HG03045 (cell line): Measurements from ENCODE around the gene SSBP3.
"Not testable (repeated sequence)": the region's sequence is repeated elsewhere in the genome, so short reads cannot be mapped to it uniquely, and the experiment has no call there.

Experiments
- ATAC-seq: cut with Tn5 transposase; IDR thresholded peaks from one replicate; pipeline ENCODE4 v1.9.1; 2021; ENCODE audit warnings: mild to moderate bottlenecking, moderate library complexity; ENCODE audit not compliant: unreplicated experiment

The SSBP3 gene

DNA sequence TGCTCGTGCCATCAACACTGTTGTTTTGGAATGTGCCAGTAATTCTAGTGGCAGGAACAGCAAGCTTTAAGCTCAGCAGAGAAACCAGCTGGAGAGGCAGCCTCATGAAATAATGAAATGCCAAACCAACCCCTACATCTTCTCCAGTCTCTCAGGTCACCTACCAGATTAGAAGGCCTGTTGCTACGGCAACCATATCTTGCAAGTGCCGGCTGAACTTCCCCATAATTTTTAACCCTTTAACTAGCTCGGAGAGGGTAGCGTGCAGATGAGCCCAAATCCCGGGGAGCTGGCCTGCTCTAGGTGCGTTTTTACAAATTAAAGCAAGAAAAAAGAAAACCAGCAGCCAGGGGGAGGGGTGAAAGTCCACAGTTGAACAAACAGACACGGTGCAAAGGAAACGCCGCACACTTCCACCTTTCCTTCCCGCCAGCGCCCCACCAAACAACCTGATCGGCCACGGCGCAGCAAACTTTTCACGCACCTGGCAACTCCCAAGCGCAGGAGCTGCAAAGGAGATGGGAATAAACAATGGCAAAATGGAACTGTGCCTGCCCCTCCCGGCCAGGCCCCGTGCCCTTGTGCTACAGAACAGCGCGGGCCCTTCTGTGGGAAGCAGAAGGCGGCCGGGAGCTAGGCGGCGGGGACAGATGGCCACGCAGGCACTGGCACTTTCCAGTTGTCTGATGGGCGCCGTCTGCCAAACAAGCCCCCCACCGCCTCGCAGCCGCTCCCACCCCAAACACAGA lies 50.1 kb downstream of the SSBP3 start:
- ATAC-seq: no peak

DNA sequence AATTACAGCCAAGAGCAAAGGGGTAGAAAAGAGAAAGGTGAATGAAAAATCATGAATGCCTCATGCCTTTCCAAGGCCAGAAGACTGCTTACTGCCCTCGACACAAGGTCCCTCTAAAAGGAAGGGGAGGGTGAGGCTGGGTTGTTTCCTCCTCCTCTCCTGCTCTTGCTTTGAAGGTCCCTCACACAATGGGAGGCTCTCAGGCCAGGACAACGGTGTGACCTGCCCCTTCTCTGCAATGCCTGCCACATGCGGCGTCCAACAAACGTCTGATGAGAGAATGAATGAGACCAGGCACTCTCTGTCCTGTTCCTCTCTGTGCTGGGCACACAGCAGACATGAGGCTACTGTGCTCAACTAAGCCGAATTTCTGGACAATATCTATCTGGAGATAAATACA lies 51.3 kb downstream of the SSBP3 start:
- ATAC-seq: no peak

DNA sequence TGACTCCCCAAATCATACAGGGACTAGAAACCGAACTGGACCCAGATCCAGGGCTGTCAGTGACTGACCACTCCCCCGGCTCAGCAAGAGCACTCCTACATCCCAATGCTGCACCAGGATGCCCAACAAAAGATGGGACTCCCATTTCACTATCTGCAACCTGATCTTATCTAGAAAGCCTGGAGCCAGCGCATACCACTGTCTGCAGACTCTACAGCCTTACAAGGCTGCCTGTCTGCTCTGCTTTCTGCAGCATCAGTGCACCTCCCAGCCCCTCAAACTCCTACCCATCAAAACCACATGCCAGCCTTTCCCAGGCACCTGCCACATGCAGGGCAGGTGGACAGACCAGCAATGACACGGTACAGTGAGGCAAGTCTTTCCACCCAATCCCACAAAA lies 52.2 kb downstream of the SSBP3 start:
- ATAC-seq: no peak

DNA sequence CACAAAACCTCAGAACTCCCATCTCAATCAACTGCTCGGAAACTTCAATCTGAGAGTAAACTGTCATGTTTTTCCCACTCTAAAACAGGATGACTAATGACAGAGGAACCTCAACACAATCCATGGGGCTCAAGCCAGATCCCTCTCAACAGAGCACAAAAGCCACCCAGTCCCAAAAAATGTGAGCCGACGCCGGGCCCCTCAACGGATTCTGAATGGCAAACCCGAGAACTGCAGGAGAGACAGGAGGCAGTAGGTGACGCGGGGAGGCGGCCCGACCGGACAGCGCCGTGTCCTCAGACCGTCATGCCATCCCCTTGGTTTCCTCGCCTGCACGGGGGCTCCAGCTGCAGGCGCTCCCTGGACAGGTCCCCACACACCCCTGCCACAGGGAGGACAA lies 53.4 kb downstream of the SSBP3 start:
- no peak for ATAC-seq

DNA sequence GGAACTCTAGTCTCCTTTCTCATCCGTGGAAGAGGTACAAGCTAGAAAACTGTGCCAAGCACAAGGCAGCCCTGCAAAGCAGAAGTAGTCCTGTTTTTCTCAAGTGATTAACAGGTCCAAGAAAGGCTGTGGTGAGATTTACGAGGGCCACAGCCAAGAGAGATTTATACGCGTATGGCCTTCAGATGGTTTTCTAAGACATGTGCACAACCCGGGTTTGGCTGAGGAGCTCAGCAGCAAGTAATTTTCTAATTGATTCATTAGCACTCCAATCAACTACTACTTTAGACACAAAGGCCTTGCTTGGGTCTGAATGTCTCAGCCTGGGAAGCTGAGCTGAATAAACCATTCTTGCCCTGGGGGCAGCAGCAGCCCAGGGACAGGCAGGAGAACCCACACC lies 55.8 kb downstream of the SSBP3 start:
- no peak for ATAC-seq

DNA sequence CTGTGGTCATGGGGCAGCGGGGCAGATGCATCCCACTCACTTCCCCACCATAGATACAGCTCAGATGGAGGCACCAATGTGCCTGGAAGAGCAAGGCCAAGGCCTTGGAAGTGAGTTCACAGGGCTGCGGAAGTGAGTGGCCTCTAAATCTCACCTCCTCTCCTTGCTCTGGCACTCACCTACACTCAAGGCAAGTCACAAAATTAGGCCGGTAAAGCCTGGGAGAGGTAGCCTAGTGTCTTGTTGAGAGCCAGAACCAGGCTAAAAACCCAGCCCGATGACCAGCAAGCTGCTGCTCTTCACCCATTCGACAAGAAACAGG lies 57.5 kb downstream of the SSBP3 start:
- no peak for ATAC-seq

DNA sequence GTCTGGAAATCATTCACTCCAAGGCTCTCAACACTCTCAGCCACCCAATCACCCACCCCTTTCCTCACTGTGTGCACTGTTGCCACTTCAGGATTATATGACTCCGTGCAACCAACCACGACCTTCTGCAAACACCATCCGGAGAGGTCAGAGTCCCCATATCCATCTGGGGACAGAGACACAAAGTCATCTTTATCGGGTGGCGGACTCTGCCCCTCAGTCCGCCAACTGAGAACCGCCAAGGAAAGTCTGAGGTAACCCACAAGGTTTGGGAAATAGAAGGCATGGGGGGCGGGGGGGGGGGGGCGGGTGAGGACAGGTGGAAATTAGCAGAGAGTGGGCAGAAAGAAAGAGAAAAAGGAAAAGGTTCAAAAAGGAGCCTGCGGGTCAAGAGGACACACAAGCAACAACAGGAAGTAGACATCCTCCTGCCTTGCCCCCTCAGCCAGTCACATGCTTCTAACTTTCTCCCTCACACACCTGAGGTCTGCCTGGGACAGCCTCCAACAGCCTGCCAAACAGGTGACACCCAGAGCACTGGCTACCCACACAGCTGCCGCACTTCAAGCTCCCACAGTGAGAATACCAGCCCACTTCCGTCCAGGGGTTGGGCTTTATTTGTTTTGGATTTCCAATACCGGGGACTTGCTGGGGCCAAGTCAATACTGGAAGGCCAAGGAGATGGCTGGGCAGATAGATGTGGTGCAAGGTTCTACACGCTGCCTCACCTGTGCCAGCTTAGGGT lies 58.1 kb downstream of the SSBP3 start:
- no peak for ATAC-seq

DNA sequence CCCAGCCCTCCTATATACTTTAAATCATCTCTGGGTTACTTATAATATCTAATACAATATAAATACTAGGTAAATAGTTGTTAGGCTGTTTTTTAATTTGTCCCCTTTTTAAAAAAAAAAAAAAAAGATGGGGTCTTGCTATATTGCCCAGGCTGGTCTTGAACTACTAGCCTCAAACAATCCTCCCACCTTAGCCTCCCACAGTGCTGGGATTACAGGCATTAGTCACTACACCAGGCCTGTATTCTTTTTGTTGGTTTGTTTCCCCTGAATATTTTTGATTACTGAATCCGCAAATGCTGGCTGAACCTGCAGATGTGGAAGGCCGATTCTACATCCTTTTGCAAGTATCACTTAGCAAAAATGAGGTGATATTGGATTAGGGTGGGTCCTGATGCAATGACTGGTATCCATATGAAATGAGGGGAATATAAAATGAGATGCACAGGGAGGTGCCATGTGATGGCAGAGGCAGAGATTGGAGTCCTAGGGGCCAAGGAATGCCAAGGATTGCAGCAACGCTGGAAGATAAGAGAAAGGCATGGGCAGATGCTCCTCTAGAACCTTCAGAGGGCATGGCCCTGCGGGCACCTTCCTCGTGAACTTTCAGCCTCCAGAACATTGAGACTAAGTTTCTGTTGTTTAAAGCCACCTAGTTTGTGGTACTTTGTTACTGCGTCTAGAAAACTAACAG lies 58.8 kb downstream of the SSBP3 start:
- no peak for ATAC-seq

DNA sequence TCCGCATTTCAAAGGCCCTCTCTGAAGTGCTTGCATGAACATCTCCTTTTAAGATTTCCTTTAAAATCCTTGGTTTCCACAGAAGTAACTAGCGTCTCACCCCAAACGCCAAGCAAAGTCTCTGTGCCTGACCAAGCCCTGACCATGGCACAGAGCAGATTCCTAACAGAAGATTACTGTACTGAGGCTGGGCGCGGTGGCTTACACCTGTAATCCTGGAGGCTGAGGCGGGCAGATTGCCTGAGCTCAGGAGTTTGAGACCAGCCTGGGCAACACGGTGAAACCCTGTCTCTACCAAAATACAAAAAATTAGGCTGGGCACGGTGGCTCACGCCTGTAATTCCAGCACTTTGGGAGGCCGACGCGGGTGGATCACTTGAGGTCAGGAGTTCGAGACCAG lies 60.6 kb downstream of the SSBP3 start:
- not testable (repeated sequence) for ATAC-seq

DNA sequence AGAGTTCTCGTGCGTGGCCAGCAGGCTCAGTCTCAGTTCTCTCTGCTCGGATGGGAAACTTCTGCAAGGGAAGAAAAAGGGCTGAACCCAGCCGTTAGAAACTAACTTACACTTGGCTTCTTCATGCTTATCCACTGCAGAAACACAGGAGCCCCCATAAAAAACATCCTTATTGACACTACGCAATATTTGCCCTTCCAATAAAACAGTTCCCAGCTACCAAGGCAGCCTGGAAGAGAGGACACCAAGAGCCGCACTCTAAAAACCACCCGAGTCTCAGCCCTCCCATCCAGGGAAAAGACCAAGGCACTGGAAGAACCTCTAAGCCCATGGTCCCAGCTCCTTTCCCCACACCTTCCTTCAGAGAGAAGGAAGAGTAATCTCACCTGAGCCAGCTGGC lies 61.1 kb downstream of the SSBP3 start:
- ATAC-seq: no peak

DNA sequence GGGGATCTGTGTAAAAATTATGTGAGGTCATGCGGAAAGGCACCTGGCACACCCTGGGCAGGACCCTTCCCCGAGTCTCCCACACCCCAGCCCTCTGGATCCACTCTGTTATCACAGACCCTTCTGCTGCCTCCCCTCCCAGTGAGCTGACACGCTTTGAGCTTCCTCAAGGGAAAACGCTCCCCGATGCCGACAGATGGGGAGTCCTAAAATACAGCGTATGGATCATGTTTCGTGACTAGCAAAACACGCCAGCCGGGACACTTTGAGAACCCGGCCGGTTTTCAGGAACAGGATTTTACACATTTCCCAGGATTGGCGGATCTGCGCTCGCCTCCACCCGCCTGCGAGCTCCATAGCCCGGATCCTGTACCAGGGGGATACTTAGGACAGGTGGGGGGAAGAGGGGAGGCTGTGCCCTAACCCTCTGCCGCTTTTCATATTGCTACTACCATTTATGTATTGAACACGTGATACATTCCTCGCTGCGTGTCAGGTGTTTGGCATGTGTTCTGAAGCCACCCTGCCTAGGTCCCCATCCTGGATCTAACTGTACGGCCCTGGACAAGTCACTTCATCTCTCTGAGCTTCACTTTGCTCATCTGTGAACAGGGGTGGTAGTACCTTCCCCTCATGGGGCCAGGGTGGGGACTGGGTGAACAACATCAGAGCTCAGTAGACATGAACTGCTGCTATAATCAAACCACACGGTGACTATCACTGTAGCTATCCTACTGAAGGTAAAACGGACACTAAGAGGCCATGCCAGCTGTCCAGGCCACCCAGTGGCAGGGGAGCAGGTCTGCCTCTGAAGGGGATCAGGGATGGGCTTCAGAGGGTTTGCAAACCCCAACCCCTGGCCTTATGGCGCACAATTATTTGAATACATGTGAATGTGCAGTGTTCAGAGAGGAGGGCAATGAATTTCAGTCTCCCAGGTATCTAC lies 63.2 kb downstream of the SSBP3 start:
- ATAC-seq: no peak

DNA sequence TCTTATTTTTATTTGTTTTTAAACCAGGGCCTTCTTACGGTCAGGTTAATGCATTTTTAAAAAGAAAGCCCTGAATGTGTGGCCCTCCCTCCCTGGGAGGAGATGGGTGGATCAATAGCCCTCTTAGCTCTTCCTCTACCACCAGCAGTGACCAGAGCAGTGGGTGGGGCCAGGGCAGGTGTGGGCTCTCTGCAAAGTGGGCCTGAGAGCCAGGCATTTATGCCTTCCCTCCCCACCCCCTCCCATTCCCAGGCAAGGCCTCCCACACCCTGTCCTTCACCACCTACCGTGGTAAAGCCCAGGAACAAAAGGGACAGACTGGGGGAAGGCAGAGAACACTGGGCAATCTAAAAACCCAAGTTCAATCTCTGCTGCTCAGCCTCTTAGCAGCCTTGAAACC lies 63.9 kb downstream of the SSBP3 start:
- no peak for ATAC-seq

DNA sequence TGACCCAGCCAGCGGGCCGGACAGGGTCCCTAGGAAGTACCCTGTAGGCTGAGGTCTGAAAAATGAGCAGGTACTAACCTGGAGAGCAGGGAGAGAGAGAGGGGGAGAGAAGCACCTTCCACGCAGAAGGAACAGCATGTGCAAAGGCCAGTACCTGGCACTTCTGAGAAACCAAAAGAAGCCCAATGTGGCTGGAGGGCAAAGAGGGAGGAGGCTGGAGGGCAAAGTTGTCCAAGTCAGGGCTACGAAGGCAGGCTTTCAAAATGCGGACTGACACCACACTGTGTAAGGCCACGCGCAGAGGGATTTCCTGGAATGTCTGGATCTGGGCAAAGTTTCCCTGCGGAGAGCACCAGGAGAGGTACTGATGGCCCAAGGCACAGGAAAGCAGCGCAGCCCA lies 64.4 kb downstream of the SSBP3 start:
- no peak for ATAC-seq

DNA sequence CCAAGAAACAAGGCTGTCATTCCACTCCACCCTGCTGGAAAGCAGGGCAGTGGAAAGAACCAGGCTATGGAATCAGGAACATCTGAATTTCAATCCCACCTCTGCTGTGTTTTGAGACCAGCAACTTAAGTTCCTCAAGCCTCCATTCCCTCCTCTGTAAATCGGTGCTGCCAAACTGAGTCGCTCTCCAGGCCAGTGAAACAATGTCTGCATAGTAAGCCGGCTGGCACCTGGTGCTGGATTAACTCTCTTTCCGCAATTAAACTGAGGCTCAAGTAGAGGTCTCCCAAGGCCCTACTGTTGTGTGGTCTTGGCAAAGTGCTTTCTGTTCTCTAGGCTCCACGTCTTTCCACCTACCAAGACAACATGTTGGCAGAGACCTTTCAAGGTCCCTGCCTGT lies 65.3 kb downstream of the SSBP3 start:
- no peak for ATAC-seq

DNA sequence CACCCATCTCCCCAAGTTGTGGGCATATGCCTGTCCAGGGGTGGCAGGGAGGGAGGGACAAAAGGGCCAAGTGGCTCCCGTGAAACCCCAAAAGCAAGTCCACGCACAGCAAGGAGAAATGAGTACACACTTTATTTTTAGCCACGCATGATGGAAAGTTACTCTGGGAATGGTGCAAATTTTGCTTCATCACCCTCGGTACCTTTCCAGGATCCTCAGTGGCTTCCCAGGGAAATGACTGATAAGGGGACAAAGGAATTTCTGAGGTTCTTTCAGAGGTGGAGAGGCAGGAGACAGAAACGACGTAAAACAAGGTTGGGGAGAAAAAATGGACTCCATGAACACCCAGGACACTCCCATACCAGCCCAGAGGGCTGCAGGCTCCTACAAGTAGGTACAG lies 65.8 kb downstream of the SSBP3 start:
- ATAC-seq: no peak

DNA sequence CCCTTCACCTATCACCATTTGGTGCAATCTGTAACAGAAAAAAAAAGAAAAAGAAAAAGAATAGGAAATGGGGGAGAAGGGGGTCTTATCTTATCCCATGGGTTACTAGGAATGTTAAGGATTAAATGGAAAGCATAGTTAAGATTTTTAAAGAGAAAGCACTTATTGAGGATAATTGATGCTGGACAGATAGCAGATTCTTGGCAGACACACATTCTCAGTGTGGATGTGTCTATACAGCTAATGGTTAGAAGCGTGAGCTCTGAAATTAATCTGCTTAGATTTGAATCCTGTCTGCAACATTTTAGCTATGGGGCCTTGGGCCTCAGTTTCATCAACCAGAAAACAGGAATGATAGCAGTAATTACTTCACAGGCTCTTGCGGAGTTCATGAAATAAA lies 67.1 kb downstream of the SSBP3 start:
- no peak for ATAC-seq

DNA sequence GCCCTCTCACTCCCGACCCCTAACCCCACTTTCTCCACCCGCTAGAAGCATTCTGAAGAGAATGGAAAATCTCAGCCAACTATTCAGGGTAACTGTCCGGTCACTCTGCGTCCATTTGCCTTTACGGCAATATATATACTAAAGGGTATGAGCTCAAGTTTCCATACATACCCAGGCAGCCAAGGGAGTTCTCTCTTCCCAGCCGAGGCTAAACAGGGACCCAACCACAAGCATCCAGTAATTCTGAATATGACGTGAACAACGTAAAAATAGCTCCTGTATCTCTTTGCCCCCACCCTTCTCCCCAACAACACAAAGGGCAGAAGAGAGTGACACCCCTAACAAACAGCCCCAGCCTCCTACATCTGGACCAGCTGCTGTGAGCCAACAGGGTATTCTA lies 67.7 kb downstream of the SSBP3 start:
- ATAC-seq: no peak

DNA sequence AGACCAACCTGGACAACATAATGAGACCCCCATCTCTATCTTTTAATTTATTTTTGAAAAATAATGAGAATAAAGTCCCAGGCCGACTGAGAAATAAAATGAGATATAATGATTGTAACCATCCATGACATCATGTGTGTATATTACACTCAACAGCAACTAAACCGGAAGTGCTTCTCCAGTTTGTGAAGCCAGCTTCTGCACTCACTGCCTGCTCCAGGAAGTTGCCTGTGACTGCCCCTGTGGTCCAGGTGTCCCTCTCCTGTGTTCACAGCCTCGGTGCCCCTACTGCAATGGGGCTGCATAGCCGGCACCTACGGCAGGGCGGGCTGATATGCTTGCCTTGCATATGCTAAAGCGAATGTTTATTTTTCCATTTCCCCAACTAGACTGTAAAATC lies 68.3 kb downstream of the SSBP3 start:
- ATAC-seq: no peak

DNA sequence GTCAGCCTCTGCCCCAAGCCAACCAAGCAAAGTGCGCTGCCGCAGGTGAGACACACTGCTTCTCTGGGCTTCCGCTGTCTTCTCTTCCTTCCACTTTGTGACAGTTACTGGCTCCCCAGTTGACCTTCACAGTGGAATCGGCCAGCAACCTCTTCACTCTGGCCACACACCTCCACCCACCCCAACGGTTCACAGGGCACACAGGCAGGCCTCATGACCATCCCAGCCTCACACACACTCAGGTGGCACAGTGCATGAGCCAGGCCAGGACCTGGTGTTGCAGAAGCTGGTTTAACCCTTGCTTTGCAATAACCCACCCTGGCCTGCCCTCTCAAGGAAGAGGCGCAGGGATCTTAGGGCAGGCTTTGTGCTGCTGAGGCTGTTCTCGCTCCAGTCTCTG lies 69.2 kb downstream of the SSBP3 start:
- no peak for ATAC-seq

DNA sequence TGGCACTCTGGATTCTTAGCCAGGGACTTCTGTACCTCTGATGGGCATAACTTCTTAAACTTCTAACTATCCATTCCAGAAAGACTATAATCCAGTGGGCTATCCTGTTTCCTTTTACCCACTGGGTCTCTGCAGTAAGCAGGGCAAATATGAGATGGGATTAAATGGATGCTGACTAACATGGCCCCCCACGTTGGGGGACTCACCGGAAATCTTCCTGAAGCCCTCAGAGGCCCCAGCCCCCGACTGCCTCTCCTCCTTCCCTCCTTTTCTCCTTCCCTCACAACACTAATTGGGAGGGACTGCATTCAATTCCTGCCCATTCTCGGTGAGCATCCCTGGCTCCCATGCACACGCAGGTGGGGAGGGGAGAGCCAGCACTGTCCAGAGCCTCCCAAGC lies 70.1 kb downstream of the SSBP3 start:
- no peak for ATAC-seq

DNA sequence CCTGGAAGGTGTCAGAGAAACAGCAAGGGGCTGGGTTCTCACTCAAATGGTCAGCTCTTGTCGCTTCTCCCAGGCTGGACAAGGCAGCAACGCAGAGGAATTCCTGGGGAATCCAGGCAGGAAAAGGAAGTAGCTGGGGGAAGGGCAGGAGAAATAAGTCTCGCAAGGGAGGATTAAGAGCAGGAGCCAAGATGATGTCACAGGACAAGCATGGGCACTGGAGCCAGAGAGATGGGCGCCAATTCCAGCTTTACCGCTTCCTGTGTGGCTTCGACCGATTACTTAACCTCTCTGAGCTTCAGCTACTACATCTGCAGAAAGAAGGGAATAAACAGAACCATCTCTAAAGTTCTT lies 70.5 kb downstream of the SSBP3 start:
- ATAC-seq: no peak
